GM12874 (cell line): ENCODE results near the gene OTUB2.

Experiments
- CTCF ChIP-seq: IDR thresholded peaks from 2 replicates; pipeline ENCODE4 v1.5.1; 2011; ENCODE audit warnings: low read depth, mild to moderate bottlenecking, control low read depth, low read length, moderate library complexity; ENCODE audit not compliant: insufficient read depth

Gene OTUB2

DNA sequence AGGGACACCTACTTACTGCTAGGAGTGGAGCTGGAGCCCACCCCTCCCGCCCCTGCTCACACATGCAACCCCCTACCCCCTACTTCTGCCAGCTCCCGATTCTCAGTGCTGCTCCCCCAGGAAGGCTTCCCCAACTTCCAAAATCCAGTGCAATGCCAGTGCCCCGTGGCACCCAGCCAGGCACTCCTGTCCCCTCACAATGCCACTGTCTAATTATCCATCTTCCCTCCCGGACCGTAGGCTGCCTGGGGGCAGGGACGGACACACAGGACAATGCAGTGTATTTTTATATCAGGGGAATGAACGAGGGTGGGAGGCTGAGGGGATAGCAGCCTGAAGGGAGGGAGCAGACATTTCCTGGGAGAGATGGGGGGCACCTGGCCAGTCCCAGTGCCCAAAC lies 12.4 kb downstream of the OTUB2 start:
- TF ChIP-seq CTCF: no peak

DNA sequence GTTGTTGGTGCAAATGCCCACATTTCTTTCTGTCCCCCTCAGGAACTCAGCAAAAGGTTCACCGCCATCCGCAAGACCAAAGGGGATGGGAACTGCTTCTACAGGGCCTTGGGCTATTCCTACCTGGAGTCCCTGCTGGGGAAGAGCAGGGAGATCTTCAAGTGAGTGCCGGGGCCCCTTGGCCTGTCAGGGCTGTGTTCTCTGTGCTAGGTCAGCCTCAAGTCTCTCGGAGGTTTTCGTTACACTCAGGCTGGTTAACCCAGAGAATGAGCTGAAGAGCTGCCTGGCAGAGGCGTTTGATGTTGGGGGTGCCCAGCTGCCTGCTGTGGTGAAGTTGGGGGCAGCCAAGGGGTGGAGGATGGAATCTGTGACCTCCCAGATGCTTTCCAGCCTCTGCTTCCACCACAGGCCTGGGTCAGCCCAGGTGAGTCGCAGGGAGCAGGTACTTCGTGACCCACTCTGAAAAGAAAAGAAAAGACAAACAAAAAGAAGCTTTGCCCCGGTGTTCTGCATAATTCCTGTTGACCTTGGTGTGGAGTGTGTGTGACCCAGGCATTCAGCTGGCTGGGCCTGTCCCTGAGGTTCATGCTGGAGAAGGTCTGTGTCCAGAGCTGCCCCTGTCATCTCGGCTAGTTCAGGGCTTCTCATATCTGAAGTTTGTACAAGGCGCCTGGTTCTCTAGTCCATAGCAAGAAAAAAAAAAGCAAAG lies 12.9 kb downstream of the OTUB2 start:
- TF ChIP-seq CTCF: no peak

GRCh38 chr14:94040247-94040646 lies 14.1 kb downstream of the OTUB2 start:
- TF ChIP-seq CTCF: no peak

GRCh38 chr14:94040796-94041195 lies 14.7 kb downstream of the OTUB2 start:
- no peak for TF ChIP-seq CTCF

DNA sequence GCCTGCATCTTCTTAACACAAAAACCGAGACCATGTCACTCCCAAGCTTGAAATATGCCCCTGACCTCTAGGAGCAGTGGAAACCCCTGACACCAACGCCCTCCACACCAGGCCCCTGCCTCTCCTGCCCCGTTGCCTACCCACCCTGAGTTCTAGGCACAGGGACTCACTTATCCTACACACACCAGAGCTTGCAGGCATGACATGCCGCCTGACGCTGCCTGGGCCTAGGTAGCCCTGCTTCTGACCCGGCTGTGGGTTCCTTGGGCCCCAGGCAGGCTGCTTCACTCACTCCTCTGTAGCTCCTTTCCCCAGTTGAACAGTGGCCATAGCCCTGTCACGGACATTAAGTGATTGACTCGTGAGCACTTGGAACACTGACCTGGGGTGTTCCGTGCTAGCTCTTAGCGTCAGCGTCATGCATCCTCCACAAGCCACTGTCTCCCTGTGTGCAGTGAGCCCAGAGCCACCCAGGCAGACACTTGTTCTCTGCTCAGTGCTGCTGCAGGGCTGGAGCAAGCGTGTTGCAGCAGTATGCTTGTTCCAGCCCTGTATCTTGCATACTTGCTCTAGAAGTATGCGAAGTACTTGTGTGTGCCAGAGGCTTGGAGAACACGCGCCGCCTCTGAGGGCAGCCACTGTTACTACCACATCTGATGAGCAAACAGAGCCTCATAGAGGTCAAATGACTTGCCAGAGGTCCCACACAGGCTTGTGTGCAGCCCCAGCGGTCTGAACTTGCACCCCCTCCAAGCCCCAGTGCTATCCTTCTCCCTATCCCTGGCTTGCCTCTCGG lies 15.6 kb downstream of the OTUB2 start:
- no peak for TF ChIP-seq CTCF

DNA sequence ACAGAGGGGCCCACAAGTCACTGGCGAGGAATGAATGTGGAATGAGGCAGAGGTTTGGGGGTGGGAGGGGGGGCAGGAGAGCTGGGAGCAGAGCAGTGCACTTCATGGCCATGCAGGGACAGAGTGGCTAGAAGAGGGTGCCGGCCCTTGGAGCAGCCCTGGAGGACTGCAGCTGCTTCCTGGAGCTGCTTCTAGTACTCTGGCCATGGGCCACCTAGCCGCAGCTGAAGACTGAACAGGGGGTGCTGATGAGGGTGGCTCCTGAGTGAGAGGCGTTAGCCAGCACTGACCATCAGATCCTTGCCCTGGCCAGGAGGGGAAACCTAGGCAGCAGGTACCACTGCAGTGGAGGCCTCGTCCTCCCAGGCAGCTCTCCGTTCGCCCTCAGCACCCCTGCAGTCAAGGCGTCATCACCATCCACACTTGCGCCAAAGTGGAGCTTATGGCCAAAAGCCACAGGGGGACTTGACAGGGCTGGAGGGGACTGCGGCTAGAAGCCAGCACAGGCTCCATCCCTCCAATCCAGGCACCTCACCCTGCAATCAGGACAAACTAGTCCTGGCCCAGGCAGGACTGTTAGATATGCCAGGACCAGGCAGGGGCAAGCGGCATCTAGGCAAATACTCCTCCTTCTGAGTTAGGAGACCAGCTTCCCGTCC lies 16.4 kb downstream of the OTUB2 start:
- TF ChIP-seq CTCF: no peak

DNA sequence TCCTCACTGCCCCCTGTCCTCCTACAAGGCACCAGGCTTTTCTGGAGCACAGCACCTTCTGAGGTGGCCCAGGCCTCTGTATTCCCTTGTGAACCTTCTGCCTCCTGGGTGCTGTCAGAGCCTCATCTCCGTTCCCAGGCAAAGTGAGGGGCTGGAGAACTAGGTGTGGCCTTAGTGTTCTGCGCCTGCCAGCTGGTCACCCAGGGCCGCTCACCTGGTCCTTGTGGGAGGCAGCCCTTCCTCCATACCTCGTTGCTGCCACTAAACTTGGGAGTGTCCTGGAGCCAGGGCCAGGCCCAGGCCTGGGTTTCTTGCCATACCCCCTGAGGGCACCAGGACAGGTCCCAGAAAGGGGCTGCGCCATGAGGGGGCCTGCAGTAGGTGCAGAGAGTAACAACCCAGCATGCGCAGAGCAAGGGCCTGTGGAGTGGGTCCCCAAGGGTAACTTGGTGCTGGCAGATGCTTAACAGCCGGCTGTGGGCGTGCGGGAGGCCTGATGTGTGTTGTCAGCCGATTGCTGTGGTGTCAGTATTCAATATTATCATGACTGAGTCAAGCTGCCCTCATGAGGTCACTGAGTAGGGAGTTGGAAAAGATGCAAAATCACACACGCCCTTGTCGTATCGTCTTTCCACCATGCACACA lies 17.1 kb downstream of the OTUB2 start:
- no peak for TF ChIP-seq CTCF
